ENCODE results near the gene SH2B2.
"Not testable (repeated sequence)": the region's sequence is repeated elsewhere in the genome, so short reads cannot be mapped to it uniquely, and the experiment has no call there.

SH2B2 gene

GRCh38 chr7:102296514-102296913 lies 9.8 kb downstream of the SH2B2 start:
- no peak overlapping the region for H2AFZ ChIP-seq (ENCODE audit: low read depth, low read length)
- peaks cover 8% of the 10 kb centered on the region for H4K20me1 ChIP-seq (ENCODE audit: insufficient read depth, low read length)
- no peak overlapping the region for H3K9ac ChIP-seq (ENCODE audit: low read depth, low read length)
- no peak overlapping the region for H3K27ac ChIP-seq (ENCODE audit: low read length)
- H3K4me1 ChIP-seq (ENCODE audit: insufficient read depth, low read length): no peaks in the 10 kb centered on the region
- H3K4me3 ChIP-seq (ENCODE audit: low read depth in 1 of 2, low read length in 2 of 2): no peak overlapping the region
- H3K27me3 ChIP-seq (ENCODE audit: insufficient read depth, low read length, poor library complexity): no peaks in the 10 kb centered on the region
- TF ChIP-seq CTCF (IDR thresholded peaks at IDR 0.05; ENCODE audit: borderline replicate concordance, extremely low read depth, low read length, poor library complexity, severe bottlenecking): no peak
- no peak for TF ChIP-seq EZH2 (IDR thresholded peaks at IDR 0.05; ENCODE audit: borderline replicate concordance, low read depth, low read length, severe bottlenecking)
- no peak for DNase-seq
- H3K36me3 ChIP-seq (ENCODE audit: insufficient read depth, low read length): no peaks in the 10 kb centered on the region
- ATAC-seq (ENCODE audit: insufficient read depth, low read depth): no peak
- H3K9me3 ChIP-seq (ENCODE audit: insufficient read depth, low read length, severe bottlenecking): no peaks in the 10 kb centered on the region
- no peaks in the 10 kb centered on the region for H3K79me2 ChIP-seq (ENCODE audit: insufficient read depth, low read length)
- no peak overlapping the region for H3K4me2 ChIP-seq (ENCODE audit: insufficient read depth, low read length)

GRCh38 chr7:102297487-102298218 lies 11.0 kb downstream of the SH2B2 start:
- no peaks in the 10 kb centered on the region for H3K27me3 ChIP-seq (ENCODE audit: insufficient read depth, low read length, poor library complexity)
- ATAC-seq (ENCODE audit: insufficient read depth, low read depth) (no peak), DNase-seq (no peak)
- H3K4me3 ChIP-seq (ENCODE audit: low read depth in 1 of 2, low read length in 2 of 2): no peak overlapping the region
- no peak overlapping the region for H2AFZ ChIP-seq (ENCODE audit: low read depth, low read length)
- H3K79me2 ChIP-seq (ENCODE audit: insufficient read depth, low read length): no peaks in the 10 kb centered on the region
- 0 out of 2 replicates have a peak, but pooled peaks cover 3% of the 10 kb centered on the region for H4K20me1 ChIP-seq (ENCODE audit: insufficient read depth, low read length)
- no peak overlapping the region for H3K4me2 ChIP-seq (ENCODE audit: insufficient read depth, low read length)
- TF ChIP-seq CTCF (IDR thresholded peaks at IDR 0.05; ENCODE audit: borderline replicate concordance, extremely low read depth, low read length, poor library complexity, severe bottlenecking) (no peak), EZH2 (IDR thresholded peaks at IDR 0.05; ENCODE audit: borderline replicate concordance, low read depth, low read length, severe bottlenecking) (no peak)
- H3K9me3 ChIP-seq (ENCODE audit: insufficient read depth, low read length, severe bottlenecking): no peaks in the 10 kb centered on the region
- no peak overlapping the region for H3K27ac ChIP-seq (ENCODE audit: low read length)
- no peaks in the 10 kb centered on the region for H3K4me1 ChIP-seq (ENCODE audit: insufficient read depth, low read length)
- H3K9ac ChIP-seq (ENCODE audit: low read depth, low read length): no peak overlapping the region
- H3K36me3 ChIP-seq (ENCODE audit: insufficient read depth, low read length): no peaks in the 10 kb centered on the region

GRCh38 chr7:102300643-102301221 lies 14.1 kb downstream of the SH2B2 start:
- Histone ChIP-seq H3K36me3 (ENCODE audit: insufficient read depth, low read length) (no peaks in the 10 kb centered on the region), H4K20me1 (ENCODE audit: insufficient read depth, low read length) (no peaks in the 10 kb centered on the region), H3K9me3 (ENCODE audit: insufficient read depth, low read length, severe bottlenecking) (no peaks in the 10 kb centered on the region), H3K4me1 (ENCODE audit: insufficient read depth, low read length) (no peaks in the 10 kb centered on the region), H3K27ac (ENCODE audit: low read length) (no peak overlapping the region), H3K27me3 (ENCODE audit: insufficient read depth, low read length, poor library complexity) (no peaks in the 10 kb centered on the region), H3K9ac (ENCODE audit: low read depth, low read length) (no peak overlapping the region), H3K4me3 (ENCODE audit: low read depth in 1 of 2, low read length in 2 of 2) (no peak overlapping the region), H3K4me2 (ENCODE audit: insufficient read depth, low read length) (no peak overlapping the region), H2AFZ (ENCODE audit: low read depth, low read length) (no peak overlapping the region), H3K79me2 (ENCODE audit: insufficient read depth, low read length) (no peaks in the 10 kb centered on the region)
- DNase-seq: no peak
- TF ChIP-seq EZH2 (IDR thresholded peaks at IDR 0.05; ENCODE audit: borderline replicate concordance, low read depth, low read length, severe bottlenecking) (no peak), CTCF (IDR thresholded peaks at IDR 0.05; ENCODE audit: borderline replicate concordance, extremely low read depth, low read length, poor library complexity, severe bottlenecking) (no peak)
- ATAC-seq (ENCODE audit: insufficient read depth, low read depth): no peak

- H2AFZ ChIP-seq (ENCODE audit: low read depth, low read length); H4K20me1 ChIP-seq (ENCODE audit: insufficient read depth, low read length); H3K9ac ChIP-seq (ENCODE audit: low read depth, low read length); H3K4me1 ChIP-seq (ENCODE audit: insufficient read depth, low read length); ATAC-seq (ENCODE audit: insufficient read depth, low read depth); H3K9me3 ChIP-seq (ENCODE audit: insufficient read depth, low read length, severe bottlenecking); DNase-seq; H3K27ac ChIP-seq (ENCODE audit: low read length); H3K27me3 ChIP-seq (ENCODE audit: insufficient read depth, low read length, poor library complexity); H3K36me3 ChIP-seq (ENCODE audit: insufficient read depth, low read length); H3K4me2 ChIP-seq (ENCODE audit: insufficient read depth, low read length); H3K4me3 ChIP-seq (ENCODE audit: low read depth in 1 of 2, low read length in 2 of 2); H3K79me2 ChIP-seq (ENCODE audit: insufficient read depth, low read length): not testable (repeated sequence)
Measured at GRCh38 chr7:102301367-102301766, 14.7 kb downstream of the SH2B2 start.

All from DND-41 (cell line).